ENCODE data around the gene IL17D.
"Not testable (repeated sequence)": the region's sequence is repeated elsewhere in the genome, so short reads cannot be mapped to it uniquely, and the experiment has no call there.

Gene IL17D

GRCh38 chr13:20721058-20721453 lies 17.6 kb downstream of the IL17D start:
- no peak for DNase-seq

- no peak for DNase-seq
These were observed 18.2 kb downstream of the IL17D start for GRCh38 chr13:20721454-20722357.

- DNase-seq: no peak
These were observed 24.4 kb downstream of the IL17D start for GRCh38 chr13:20727856-20728255.

- DNase-seq: no peak
These were observed 25.2 kb downstream of the IL17D start for GRCh38 chr13:20728579-20729311.

GRCh38 chr13:20729633-20730585 lies 26.4 kb downstream of the IL17D start:
- no peak for DNase-seq

GRCh38 chr13:20738616-20739015 lies 35.1 kb downstream of the IL17D start:
- DNase-seq: no peak

- DNase-seq: no peak
These were observed 36.5 kb downstream of the IL17D start for GRCh38 chr13:20740021-20740420.

- not testable (repeated sequence) for DNase-seq
These were observed 40.4 kb downstream of the IL17D start for GRCh38 chr13:20743830-20744404.

- no peak for DNase-seq
These were observed 45.9 kb downstream of the IL17D start for GRCh38 chr13:20749377-20749776.

GRCh38 chr13:20754009-20754408 lies 50.5 kb downstream of the IL17D start:
- DNase-seq: no peak

GRCh38 chr13:20760872-20761271 lies 57.4 kb downstream of the IL17D start:
- no peak for DNase-seq

GRCh38 chr13:20767309-20767943 lies 63.9 kb downstream of the IL17D start:
- no peak for DNase-seq

GRCh38 chr13:20769091-20769490 lies 65.6 kb downstream of the IL17D start:
- DNase-seq: no peak

- no peak for DNase-seq
These were observed 66.3 kb downstream of the IL17D start for GRCh38 chr13:20769834-20770233.

All from T-helper 9 cell (primary cell).